Measurements from ENCODE around the gene PCBP3.

DNA sequence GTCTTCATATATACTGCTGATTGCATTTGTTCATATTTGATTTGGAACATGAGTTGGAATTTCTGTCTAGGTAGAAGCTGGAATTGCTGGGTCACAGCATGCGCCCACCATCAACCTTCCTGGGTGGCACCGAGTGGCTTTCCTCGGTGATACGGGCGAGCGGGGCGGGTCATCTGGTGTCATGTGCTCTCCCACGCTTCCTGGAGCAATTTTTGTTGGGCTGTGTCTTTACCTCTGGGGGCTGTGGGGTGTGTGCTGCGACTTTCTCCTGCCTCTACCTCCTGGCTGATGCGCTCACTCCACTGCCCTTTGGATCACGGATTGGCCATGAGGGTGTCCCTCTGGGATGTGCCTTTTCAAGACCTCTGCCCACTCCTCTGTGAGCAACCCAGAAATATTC lies 229.4 kb downstream of the PCBP3 start:
- TF ChIP-seq CTCF (IDR thresholded peaks at IDR 0.05; ENCODE audit: low read length) (no peak), EZH2phosphoT487 (IDR thresholded peaks at IDR 0.05; ENCODE audit: low read length) (no peak)

Data from MM.1S (cell line).